Activated CD8-positive, alpha-beta T cell treated with anti-CD3 and anti-CD28 coated beads for 36 hours (primary cell): ENCODE measurements around the gene ZNF385A. TPM values are rescaled to one million over a fixed set of nuclear protein-coding genes. Genes with fewer than 3 reads are reported as not detected.
"Not testable (repeated sequence)": the region's sequence is repeated elsewhere in the genome, so short reads cannot be mapped to it uniquely, and the experiment has no call there.

Experiments
- ATAC-seq: fragments of 200-7000 bp; cut with Tn5 transposase; one replicate; pipeline ENCODE4 v1.10.0; 2021; ENCODE audit warnings: mild to moderate bottlenecking, moderate library complexity
- CTCF ChIA-PET: fragments of 350-600 bp; sonication (Branson Sonifier 250); formaldehyde crosslinking; loops from one replicate; lab custom pipeline; 2021; ENCODE audit warnings: antibody characterized with exemption; lab: Charles Lee
- POLR2A ChIA-PET: fragments of 350-600 bp; sonication (Branson Sonifier 250); formaldehyde crosslinking; loops from one replicate; lab custom pipeline; 2021; ENCODE audit warnings: antibody characterized with exemption; lab: Charles Lee
- DNase-seq: peaks from one replicate; pipeline ENCODE4 v3.0.0-alpha.2; 2020
- H3K27ac Mint-ChIP-seq: one replicate; pipeline ENCODE4 v1.8.0; 2021; ENCODE audit warnings: mild to moderate bottlenecking, mixed read lengths
- H3K27me3 Mint-ChIP-seq: one replicate; pipeline ENCODE4 v1.8.0; 2021; ENCODE audit warnings: mixed read lengths
- H3K36me3 Mint-ChIP-seq: one replicate; pipeline ENCODE4 v1.8.0; 2021; ENCODE audit warnings: low read depth, mixed read lengths
- H3K4me1 Mint-ChIP-seq: one replicate; pipeline ENCODE4 v1.8.0; 2021; ENCODE audit warnings: low read depth, mixed read lengths
- H3K4me3 Mint-ChIP-seq: one replicate; pipeline ENCODE4 v1.8.0; 2021; ENCODE audit warnings: mild to moderate bottlenecking, moderate library complexity, mixed read lengths
- H3K9me3 Mint-ChIP-seq: one replicate; pipeline ENCODE4 v1.8.0; 2021; ENCODE audit warnings: mixed read lengths
- CTCF ChIP-seq: fragments of 200-600 bp; IDR thresholded peaks from one replicate; pipeline ENCODE4 v1.8.0; 2022; ENCODE audit warnings: antibody characterized with exemption, mild to moderate bottlenecking
- intact Hi-C: fragments of 100-400 bp; cut with micrococcal nuclease; formaldehyde crosslinking; loops from one replicate; pipeline ENCODE4 v1.10.0; 2022
- total RNA-seq, 2 experiments: library from RNA; stranded (reverse); gene quantifications; one replicate each; pipeline ENCODE4 v1.2.3, GENCODE V29; 2021

The ZNF385A gene
- total RNA-seq, 2 experiments from 2014 or later, result 1.1 to 2.5 TPM

DNA sequence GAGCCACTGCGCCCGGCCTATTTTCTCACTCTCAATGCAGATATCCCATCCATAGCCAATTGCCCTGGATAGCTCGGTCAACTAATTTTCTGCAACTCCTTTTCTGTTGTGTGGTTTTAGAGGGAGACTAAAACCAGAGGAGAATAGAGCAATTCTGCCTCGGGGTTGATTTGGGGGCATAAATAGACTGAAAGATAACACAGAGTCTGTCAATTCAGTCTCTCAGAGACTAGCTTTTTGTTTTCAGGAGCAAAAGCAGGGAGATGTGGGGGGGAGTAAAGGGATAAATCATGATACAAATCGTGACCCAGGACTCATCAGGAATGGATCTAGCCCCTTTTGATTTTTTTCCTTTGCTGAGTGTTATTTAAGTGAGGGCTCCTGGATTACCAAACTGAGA lies 53.1 kb downstream of the ZNF385A start:
- POLR2A ChIA-PET, result interaction anchor here (0.7 to 1.5 kb wide), 2 partner anchors 27 to 72 kb away, joined by 3 read pairs; no protein-coding TSS in a partner anchor
- no peak for ATAC-seq
- no peak for DNase-seq
- Mint-ChIP-seq H3K9me3 (no peaks in the 10 kb centered on the region), H3K27ac (peak overlapping the region; percentile 68), H3K36me3 (peaks cover 2% of the 10 kb centered on the region), H3K4me3 (no peak overlapping the region), H3K4me1 (peaks cover 50% of the 10 kb centered on the region), H3K27me3 (no peaks in the 10 kb centered on the region)
- no peak for TF ChIP-seq CTCF
- CTCF ChIA-PET, result interaction anchor here (0.8 to 8.9 kb wide), 5 partner anchors 28 to 68 kb away, joined by 3 to 97 read pairs (median 67); no protein-coding TSS in a partner anchor
- intact Hi-C loops, result no loop called here

DNA sequence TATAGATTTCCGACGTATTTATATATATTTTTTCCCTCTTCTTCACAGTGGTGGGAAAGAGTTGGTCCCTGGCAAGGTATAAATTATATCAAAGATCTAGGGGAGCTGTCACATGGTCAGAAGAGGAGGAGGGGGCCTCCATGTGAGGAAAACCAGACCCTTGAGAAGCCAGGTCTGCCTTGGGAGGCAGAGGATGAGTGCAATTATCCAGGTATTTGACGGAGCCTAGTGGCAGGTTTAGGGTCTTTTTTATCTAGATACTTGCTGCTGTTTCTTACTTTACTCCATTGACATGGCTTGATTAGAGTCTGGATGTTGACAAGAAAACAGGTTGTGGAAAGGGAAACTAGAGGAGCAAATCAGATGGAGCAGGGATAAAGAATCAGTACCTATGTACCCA lies 54.1 kb downstream of the ZNF385A start:
- peak overlapping the region; percentile 76 for H3K27ac Mint-ChIP-seq
- no peaks in the 10 kb centered on the region for H3K27me3 Mint-ChIP-seq
- no peak for TF ChIP-seq CTCF
- peaks cover 50% of the 10 kb centered on the region for H3K4me1 Mint-ChIP-seq
- POLR2A ChIA-PET, result interaction anchor here (1.4 to 1.5 kb wide), 2 partner anchors 28 to 44 kb away, joined by 3 to 4 read pairs; no protein-coding TSS in a partner anchor
- no peak for ATAC-seq
- intact Hi-C loops, result no loop called here
- no peaks in the 10 kb centered on the region for H3K9me3 Mint-ChIP-seq
- CTCF ChIA-PET, result interaction anchor here (2.0 to 9.7 kb wide), 2 partner anchors 37 to 38 kb away, joined by 5 to 93 read pairs; no protein-coding TSS in a partner anchor
- no peak overlapping the region for H3K4me3 Mint-ChIP-seq
- DNase-seq, result no peak
- peaks cover 2% of the 10 kb centered on the region for H3K36me3 Mint-ChIP-seq

- peaks cover 50% of the 10 kb centered on the region for H3K4me1 Mint-ChIP-seq
- H3K27me3 Mint-ChIP-seq, result no peaks in the 10 kb centered on the region
- no peaks in the 10 kb centered on the region for H3K9me3 Mint-ChIP-seq
- ATAC-seq (no peak), DNase-seq (no peak)
- peaks cover 5% of the 10 kb centered on the region for H3K36me3 Mint-ChIP-seq
- intact Hi-C loops, result loop anchor here (5.0 kb wide), 1 partner anchor 33 kb away; the partner anchor contains the start of gene GPR84
- no peak overlapping the region for H3K27ac Mint-ChIP-seq
- ChIA-PET POLR2A (interaction anchor here (1.3 to 1.5 kb wide), 3 partner anchors 29 to 49 kb away, joined by 3 to 4 read pairs (median 3); partner anchors contain the start of gene HNRNPA1), CTCF (interaction anchor here (1.0 to 9.7 kb wide), 3 partner anchors 14 to 39 kb away, joined by 3 to 93 read pairs (median 5); no protein-coding TSS in a partner anchor)
- H3K4me3 Mint-ChIP-seq, result no peak overlapping the region
- no peak for TF ChIP-seq CTCF
Measured at GRCh38 chr12:54329759-54330158, 54.8 kb downstream of the ZNF385A start.

- no peak for DNase-seq
- no peak for TF ChIP-seq CTCF
- no peak for ATAC-seq
- peaks cover 5% of the 10 kb centered on the region for H3K36me3 Mint-ChIP-seq
- no peaks in the 10 kb centered on the region for H3K27me3 Mint-ChIP-seq
- ChIA-PET POLR2A (interaction anchor here (0.6 to 1.3 kb wide), 3 partner anchors 9 to 54 kb away, joined by 3 to 5 read pairs (median 4); partner anchors contain the start of gene HNRNPA1), CTCF (interaction anchor here (0.7 to 9.7 kb wide), 8 partner anchors 7 to 109 kb away, joined by 3 to 93 read pairs (median 4); no protein-coding TSS in a partner anchor)
- intact Hi-C loops, result loop anchor here (5.0 kb wide), 1 partner anchor 34 kb away; the partner anchor contains the start of gene GPR84
- H3K9me3 Mint-ChIP-seq, result no peaks in the 10 kb centered on the region
- H3K4me3 Mint-ChIP-seq, result no peak overlapping the region
- H3K4me1 Mint-ChIP-seq, result peaks cover 54% of the 10 kb centered on the region
- H3K27ac Mint-ChIP-seq, result peak overlapping the region; percentile 35
Measured at GRCh38 chr12:54328595-54329337, 55.8 kb downstream of the ZNF385A start.

- ATAC-seq, H3K27me3 Mint-ChIP-seq, H3K36me3 Mint-ChIP-seq, H3K9me3 Mint-ChIP-seq, DNase-seq: not testable (repeated sequence)
- ChIA-PET POLR2A (interaction anchor here (0.8 to 2.1 kb wide), 9 partner anchors 29 to 105 kb away, joined by 3 to 10 read pairs (median 4); partner anchors contain the start of genes CBX5 and HNRNPA1), CTCF (interaction anchor here (0.6 to 9.7 kb wide), 35 partner anchors 9 to 111 kb away, joined by 3 to 93 read pairs (median 6); partner anchors contain the start of gene NFE2)
- intact Hi-C loops, result loop anchor here (2.0 to 5.0 kb wide), 2 partner anchors 37 to 45 kb away; partner anchors contain the start of genes CBX5, GPR84 and HNRNPA1
- Mint-ChIP-seq H3K27ac (peak overlapping the region; percentile 94), H3K4me3 (peak overlapping the region; percentile 98), H3K4me1 (peaks cover 35% of the 10 kb centered on the region)
Measured at GRCh38 chr12:54325442-54326109, 59.0 kb downstream of the ZNF385A start.
